ENCODE results near the gene MAFF. TPM values are rescaled to one million over a fixed set of nuclear protein-coding genes. Genes with fewer than 3 reads are reported as not detected.

Gene MAFF
- total RNA-seq, 1 experiment from 2014 or later = 5.8 TPM

DNA sequence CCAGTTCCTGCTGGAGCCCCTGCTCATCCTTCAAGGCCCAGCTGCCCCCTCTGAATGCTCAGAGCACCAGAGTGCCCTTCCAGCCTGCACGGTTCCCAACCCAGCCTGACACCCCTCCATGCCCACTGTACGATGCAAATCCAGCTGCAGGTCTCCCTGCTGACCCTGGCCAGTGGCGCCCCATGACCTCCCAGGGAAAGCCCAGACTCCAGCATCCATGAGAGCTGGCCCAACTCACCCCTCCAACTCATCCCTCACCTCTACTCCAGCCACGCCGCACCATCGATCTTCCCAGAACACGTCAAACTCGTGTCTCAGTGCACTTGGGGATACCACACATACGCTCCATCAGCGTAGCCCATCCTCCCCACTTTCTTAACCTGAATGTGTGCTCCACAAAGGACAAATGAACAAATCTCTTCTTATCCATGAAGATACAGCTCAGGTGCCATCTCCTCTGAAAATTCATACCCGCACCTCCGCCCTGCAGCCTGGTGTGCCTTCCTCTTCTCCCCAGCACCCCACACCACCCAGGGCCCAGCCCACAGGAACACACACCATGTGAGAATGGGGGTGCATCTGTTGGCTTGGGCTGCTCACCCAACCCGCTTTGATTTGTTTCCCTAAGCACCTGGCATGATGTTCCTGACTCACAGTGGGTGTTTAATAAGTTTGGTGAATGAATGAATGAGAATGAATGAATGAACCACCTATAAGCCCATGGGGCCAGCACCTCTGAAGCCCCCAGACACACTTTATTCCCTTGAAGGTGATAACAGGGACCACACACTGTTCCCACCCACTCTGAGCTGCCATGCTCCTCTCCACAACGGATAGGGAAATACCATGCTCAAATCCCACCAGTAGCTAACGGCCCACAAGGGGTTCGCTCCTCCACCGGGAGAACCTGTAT is 26.3 kb upstream of the MAFF start:
- Histone ChIP-seq H2BK15ac (ENCODE audit: low read depth, low read length) (no peak overlapping the region), H3K56ac (ENCODE audit: insufficient read length, low read depth, low read length) (no peak overlapping the region), H2BK5ac (ENCODE audit: insufficient read length, low read length) (no peak overlapping the region), H3K79me1 (ENCODE audit: insufficient read depth, low read depth, low read length, poor library complexity, severe bottlenecking) (no peaks in the 10 kb centered on the region), H2BK20ac (ENCODE audit: low read depth, low read length, poor library complexity, severe bottlenecking) (no peak overlapping the region), H4K20me1 (ENCODE audit: control insufficient read depth, insufficient read depth, insufficient read length) (no peaks in the 10 kb centered on the region), H4K5ac (ENCODE audit: insufficient read length, low read depth, low read length) (no peak overlapping the region), H3K9ac (ENCODE audit: extremely low read depth, insufficient read length, low read length) (no peak overlapping the region), H3K79me2 (ENCODE audit: insufficient read depth, low read length) (no peaks in the 10 kb centered on the region), H2AFZ (ENCODE audit: low read length) (no peak overlapping the region), H4K91ac (ENCODE audit: insufficient read length, low read depth, low read length) (no peak overlapping the region), H3K23me2 (ENCODE audit: insufficient read length, low read depth, low read length, poor library complexity, severe bottlenecking) (no peaks in the 10 kb centered on the region), H3K9me3 (ENCODE audit: control insufficient read depth, low read depth, low read length) (no peaks in the 10 kb centered on the region), H3K4ac (ENCODE audit: low read depth, low read length) (no peak overlapping the region), H3K27ac (ENCODE audit: insufficient read length, low read depth, low read length) (no peak overlapping the region), H3K4me2 (ENCODE audit: insufficient read depth, insufficient read length, low read length) (no peak overlapping the region), H3K18ac (ENCODE audit: insufficient read length, low read depth, low read length) (no peak overlapping the region), H3K27me3 (ENCODE audit: insufficient read depth, low read length) (no peaks in the 10 kb centered on the region), H2BK12ac (ENCODE audit: insufficient read length, low read depth, low read length) (no peak overlapping the region), H3K4me1 (ENCODE audit: insufficient read depth, low read length) (peaks cover 4% of the 10 kb centered on the region), H4K8ac (replicated peaks; ENCODE audit: insufficient read length, low read depth, low read length) (no peak overlapping the region), H3K23ac (ENCODE audit: insufficient read length, low read depth, low read length) (no peak overlapping the region), H3T11ph (ENCODE audit: low read length) (no peak overlapping the region), H2AK5ac (ENCODE audit: insufficient read length, low read length) (no peak overlapping the region), H2BK120ac (ENCODE audit: low read depth, low read length, poor library complexity, severe bottlenecking) (no peak overlapping the region), H3K14ac (ENCODE audit: insufficient read depth, low read length) (no peak overlapping the region; the same call in 1 of the 2 replicates)
- no peak overlapping the region; a peak in 1 of 5 replicates for H3K4me3 Mint-ChIP-seq
- no peak for DNase-seq
- no peak overlapping the region for H3K27ac Mint-ChIP-seq
- H3K36me3 Mint-ChIP-seq (ENCODE audit: insufficient read depth in 1 of 3, low read depth in 3 of 3) = peaks cover 0 to 7% (median 0%) of the 10 kb centered on the region in 3 experiments; a peak in 3 of 7 replicates
- no CpG with 5 or more reads among the region's 17 CpGs for WGBS (ENCODE audit: extremely low coverage, insufficient read length, low lambda C conversion rate)
- H3K9me3 Mint-ChIP-seq = no peaks in the 10 kb centered on the region
- H3K27me3 Mint-ChIP-seq (ENCODE audit: low read depth) = peaks cover 3% of the 10 kb centered on the region; the same call in 1 of the 2 replicates
- peaks cover 20 to 31% of the 10 kb centered on the region in 2 experiments for H3K4me1 Mint-ChIP-seq
- TF ChIP-seq, protein P1, sequence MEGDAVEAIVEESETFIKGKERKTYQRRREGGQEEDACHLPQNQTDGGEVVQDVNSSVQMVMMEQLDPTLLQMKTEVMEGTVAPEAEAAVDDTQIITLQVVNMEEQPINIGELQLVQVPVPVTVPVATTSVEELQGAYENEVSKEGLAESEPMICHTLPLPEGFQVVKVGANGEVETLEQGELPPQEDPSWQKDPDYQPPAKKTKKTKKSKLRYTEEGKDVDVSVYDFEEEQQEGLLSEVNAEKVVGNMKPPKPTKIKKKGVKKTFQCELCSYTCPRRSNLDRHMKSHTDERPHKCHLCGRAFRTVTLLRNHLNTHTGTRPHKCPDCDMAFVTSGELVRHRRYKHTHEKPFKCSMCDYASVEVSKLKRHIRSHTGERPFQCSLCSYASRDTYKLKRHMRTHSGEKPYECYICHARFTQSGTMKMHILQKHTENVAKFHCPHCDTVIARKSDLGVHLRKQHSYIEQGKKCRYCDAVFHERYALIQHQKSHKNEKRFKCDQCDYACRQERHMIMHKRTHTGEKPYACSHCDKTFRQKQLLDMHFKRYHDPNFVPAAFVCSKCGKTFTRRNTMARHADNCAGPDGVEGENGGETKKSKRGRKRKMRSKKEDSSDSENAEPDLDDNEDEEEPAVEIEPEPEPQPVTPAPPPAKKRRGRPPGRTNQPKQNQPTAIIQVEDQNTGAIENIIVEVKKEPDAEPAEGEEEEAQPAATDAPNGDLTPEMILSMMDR (conservative IDR thresholded peaks at IDR 0.05) = no peak
